Mucosa of descending colon (tissue), 3 donors: ENCODE data around the gene GABPB1. TPM values are rescaled to one million over a fixed set of nuclear protein-coding genes. Genes with fewer than 3 reads are reported as not detected.

ENCODE experiments used
- ATAC-seq: fragments of 200-7000 bp; cut with Tn5 transposase; one replicate; pipeline ENCODE4 v1.9.1; 2020; ENCODE audit warnings: mild to moderate bottlenecking, moderate library complexity
- DNase-seq, 3 donors: peaks; one replicate each; pipeline ENCODE4 v3.0.0-alpha.2; 2020
- H3K36me3 ChIP-seq: fragments of 200-600 bp; one replicate; pipeline ENCODE4 v1.8.0; 2021; ENCODE audit warnings: low read depth, mild to moderate bottlenecking
- H3K4me1 ChIP-seq: fragments of 200-600 bp; one replicate; pipeline ENCODE4 v1.8.0; 2021; ENCODE audit warnings: low read depth, mild to moderate bottlenecking
- H3K4me3 ChIP-seq: fragments of 200-600 bp; one replicate; pipeline ENCODE4 v1.8.0; 2021; ENCODE audit warnings: mild to moderate bottlenecking
- H3K9me3 ChIP-seq: fragments of 200-600 bp; one replicate; pipeline ENCODE4 v1.8.0; 2021; ENCODE audit warnings: mild to moderate bottlenecking
- CTCF ChIP-seq: fragments of 200-600 bp; IDR thresholded peaks from one replicate; pipeline ENCODE4 v1.8.0; 2022; ENCODE audit warnings: antibody characterized with exemption, mild to moderate bottlenecking
- intact Hi-C, 2 donors: fragments of 100-400 bp; cut with DNase I in 1 of 2; cut with micrococcal nuclease in 1 of 2; formaldehyde crosslinking; loops; one replicate each; pipeline versions ENCODE4 v1.11.0 to v1.11.1; 2022; cut with DNase I, micrococcal nuclease
- total RNA-seq, 3 donors: library from RNA; stranded (reverse); fragmentation: NEBNext Ultra II Directional in 2 of 3; extraction: Animal tissue kit (Norgen Biotek cat#: 25700) in 2 of 3; gene quantifications; one replicate each; pipeline versions ENCODE4 v1.2.1 to v1.2.4, GENCODE V29; 2021 to 2023
- donor health status: DM: no; HTN: no; CAD: no; lungs with moderate emphysema.
- donor health status: DM: no; HTN: no; CAD: no.
- donor health status: DM: no; HTN: yes; CAD: no.

Gene GABPB1
- total RNA-seq, 3 donors from 2014 or later, result 10.0 to 15.6 (median 12.3) TPM

DNA sequence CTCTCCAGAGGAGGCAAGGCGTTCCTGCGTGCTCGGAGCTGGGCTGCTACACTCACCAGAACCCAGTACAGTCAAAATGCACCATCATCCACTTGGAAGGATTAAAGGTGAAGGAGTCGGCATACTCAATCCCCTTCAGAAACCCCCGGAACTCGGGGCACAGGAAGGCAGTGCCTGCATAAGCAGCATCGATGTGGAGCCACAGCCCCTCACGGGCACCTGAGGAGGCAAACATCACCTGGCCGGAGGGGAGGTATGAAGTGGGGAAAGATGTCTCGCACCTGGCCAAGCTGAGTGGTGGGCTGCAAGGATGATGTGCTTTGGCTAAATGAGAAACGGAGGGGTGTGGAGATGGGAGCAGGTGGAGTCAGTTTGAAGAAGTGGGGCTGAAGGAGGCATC is 102.4 kb downstream of the GABPB1 start:
- no peaks in the 10 kb centered on the region for H3K9me3 ChIP-seq
- no peak overlapping the region for H3K4me3 ChIP-seq
- DNase-seq (no peak), ATAC-seq (no peak)
- no peaks in the 10 kb centered on the region for H3K4me1 ChIP-seq
- TF ChIP-seq CTCF, result no peak
- intact Hi-C loops, result no loop called here
- no peaks in the 10 kb centered on the region for H3K36me3 ChIP-seq

DNA sequence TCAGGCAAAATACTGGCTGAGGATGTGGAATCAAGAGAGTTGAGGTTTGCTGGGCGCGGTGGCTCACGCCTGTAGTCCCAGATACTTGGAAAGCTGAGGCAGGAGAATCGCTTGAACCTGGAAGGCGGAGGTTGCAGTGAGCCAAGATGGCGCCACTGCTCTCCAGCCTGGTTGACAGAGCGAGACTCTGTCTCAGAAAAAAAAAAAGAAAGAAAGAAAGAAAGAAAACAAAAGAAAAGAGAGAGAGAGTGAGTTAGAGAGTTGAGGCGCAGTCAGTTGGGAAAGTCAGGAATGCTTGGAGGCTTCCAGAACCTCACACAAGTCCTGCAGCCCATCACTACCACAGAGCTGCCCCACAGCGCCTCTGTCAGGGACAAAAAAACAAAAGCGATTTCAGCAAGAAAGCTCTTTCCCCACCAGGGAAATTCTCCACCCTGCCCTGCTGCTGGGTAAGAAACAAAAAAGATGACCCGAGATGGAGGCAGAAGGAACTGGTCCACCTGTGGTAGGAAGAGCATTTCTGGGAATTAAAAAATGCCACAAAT is 103.3 kb downstream of the GABPB1 start:
- H3K4me1 ChIP-seq, result no peaks in the 10 kb centered on the region
- intact Hi-C loops, result no loop called here
- no peak for DNase-seq
- H3K4me3 ChIP-seq, result no peak overlapping the region
- H3K36me3 ChIP-seq, result no peaks in the 10 kb centered on the region
- no peak for TF ChIP-seq CTCF
- ATAC-seq, result no peak
- no peaks in the 10 kb centered on the region for H3K9me3 ChIP-seq

- Histone ChIP-seq H3K4me3 (no peak overlapping the region), H3K36me3 (no peaks in the 10 kb centered on the region), H3K4me1 (no peaks in the 10 kb centered on the region), H3K9me3 (no peaks in the 10 kb centered on the region)
- TF ChIP-seq CTCF, result no peak
- intact Hi-C loops, result no loop called here
- ATAC-seq, result no peak
- DNase-seq, result no peak
Measured at GRCh38 chr15:50250760-50251394, 104.1 kb downstream of the GABPB1 start.

DNA sequence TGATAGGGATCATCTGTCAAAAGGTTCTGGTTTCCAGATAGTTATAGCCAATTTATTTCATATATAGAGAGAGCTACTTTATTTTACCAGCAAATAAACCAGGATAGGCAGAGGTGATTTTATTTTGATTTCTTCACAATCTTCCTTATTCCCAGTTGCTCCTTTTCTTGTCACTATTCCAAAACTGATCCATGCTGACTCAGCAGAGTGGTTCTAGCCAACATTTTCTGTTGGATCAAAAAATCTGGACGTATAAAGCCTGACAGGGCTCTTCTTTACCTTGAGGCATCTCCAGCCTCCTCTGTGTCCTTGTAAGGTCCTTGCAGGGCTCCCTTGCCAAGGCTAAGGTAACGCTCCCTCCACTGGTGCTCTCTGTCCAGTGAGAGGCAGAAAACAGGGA is 105.3 kb downstream of the GABPB1 start:
- intact Hi-C loops, result no loop called here

DNA sequence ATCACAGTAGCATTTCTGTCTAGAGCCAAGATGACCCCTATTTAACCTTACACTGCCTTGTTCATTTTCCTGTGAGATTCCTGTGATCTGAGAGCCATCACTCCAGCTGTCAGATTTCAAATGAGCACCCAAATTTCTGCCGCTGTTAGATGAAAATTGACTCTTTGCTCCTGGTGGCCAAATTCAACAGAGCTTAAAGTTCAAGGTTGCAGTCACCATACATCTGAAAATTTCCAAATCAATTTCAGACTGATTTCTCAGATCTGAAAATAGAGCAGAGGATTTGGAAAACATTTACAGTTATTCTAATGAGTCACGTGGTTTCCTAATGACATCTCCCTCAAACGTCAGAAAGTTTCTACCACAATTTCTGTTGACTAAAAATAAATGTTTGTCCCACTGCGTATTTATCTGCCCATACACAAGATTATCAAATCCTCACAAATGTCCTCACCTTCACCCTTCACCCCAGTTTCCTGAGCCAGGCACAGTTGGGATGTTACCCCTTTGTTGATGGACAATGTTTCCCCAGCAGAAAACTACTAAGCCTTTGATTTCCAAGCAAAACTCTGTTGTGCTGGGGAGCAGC is 105.9 kb downstream of the GABPB1 start:
- Histone ChIP-seq H3K4me1 (no peaks in the 10 kb centered on the region), H3K36me3 (no peaks in the 10 kb centered on the region), H3K4me3 (no peak overlapping the region), H3K9me3 (no peaks in the 10 kb centered on the region)
- TF ChIP-seq CTCF, result no peak
- DNase-seq, result no peak
- ATAC-seq, result no peak
- intact Hi-C loops, result no loop called here

More for the DNA sequence above, 105.3 kb downstream of the GABPB1 start:
- no peak overlapping the region for H3K4me3 ChIP-seq
- no peak for DNase-seq
- no peaks in the 10 kb centered on the region for H3K4me1 ChIP-seq
- ATAC-seq, result no peak
- no peaks in the 10 kb centered on the region for H3K9me3 ChIP-seq
- no peaks in the 10 kb centered on the region for H3K36me3 ChIP-seq
- no peak for TF ChIP-seq CTCF
